Measurements from ENCODE around the gene ARHGAP25. TPM values are rescaled to one million over a fixed set of nuclear protein-coding genes. Genes with fewer than 3 reads are reported as not detected.

The ARHGAP25 gene
- total RNA-seq, 1 experiment from 2014 or later, result 6.2 TPM

DNA sequence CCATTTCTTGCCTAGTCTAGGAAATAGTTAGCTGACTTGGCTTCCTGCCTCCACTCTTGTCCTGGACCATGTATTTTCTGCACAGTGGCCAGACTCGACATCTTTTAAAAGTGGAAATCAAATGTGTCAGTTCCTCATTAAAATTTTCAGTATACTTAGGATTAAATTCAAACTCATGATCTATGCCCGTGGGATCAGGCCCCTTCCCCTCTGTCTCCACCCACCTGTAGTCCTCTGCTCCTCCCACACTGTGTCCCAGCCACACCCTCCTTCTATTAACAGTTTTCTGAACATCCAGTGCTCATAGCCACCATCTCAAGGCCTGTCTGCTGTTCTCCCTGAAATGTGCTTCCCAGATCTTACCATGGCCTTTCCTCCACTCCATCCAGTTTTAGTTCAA, 13.3 kb downstream of the ARHGAP25 start:
- no peak for DNase-seq (ENCODE audit: low spot score)
- no TSS peak for BruUV-seq (replicated peaks)
- peaks cover 4% of the 10 kb centered on the region for H3K4me1 ChIP-seq (ENCODE audit: insufficient read depth, low read length, poor library complexity, severe bottlenecking)
- no peaks in the 10 kb centered on the region for H3K36me3 ChIP-seq (ENCODE audit: insufficient read depth, low read length, poor library complexity, severe bottlenecking)
- TF ChIP-seq, protein P1, sequence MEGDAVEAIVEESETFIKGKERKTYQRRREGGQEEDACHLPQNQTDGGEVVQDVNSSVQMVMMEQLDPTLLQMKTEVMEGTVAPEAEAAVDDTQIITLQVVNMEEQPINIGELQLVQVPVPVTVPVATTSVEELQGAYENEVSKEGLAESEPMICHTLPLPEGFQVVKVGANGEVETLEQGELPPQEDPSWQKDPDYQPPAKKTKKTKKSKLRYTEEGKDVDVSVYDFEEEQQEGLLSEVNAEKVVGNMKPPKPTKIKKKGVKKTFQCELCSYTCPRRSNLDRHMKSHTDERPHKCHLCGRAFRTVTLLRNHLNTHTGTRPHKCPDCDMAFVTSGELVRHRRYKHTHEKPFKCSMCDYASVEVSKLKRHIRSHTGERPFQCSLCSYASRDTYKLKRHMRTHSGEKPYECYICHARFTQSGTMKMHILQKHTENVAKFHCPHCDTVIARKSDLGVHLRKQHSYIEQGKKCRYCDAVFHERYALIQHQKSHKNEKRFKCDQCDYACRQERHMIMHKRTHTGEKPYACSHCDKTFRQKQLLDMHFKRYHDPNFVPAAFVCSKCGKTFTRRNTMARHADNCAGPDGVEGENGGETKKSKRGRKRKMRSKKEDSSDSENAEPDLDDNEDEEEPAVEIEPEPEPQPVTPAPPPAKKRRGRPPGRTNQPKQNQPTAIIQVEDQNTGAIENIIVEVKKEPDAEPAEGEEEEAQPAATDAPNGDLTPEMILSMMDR (conservative IDR thresholded peaks at IDR 0.05; ENCODE audit: low read depth, low read length), result no peak
- no peak for TF ChIP-seq EZH2 (IDR thresholded peaks at IDR 0.05; ENCODE audit: borderline replicate concordance, low read depth, low read length, poor library complexity, severe bottlenecking)
- POLR2A ChIA-PET (ENCODE audit: low non-redundant PET), result no interaction called here
- H3K27ac ChIP-seq (ENCODE audit: low read depth, low read length, poor library complexity, severe bottlenecking), result no peak overlapping the region
- no peak overlapping the region for H3K4me3 ChIP-seq (ENCODE audit: low read depth, low read length, poor library complexity, severe bottlenecking)
- H3K27me3 ChIP-seq (replicated peaks; ENCODE audit: insufficient read depth, low read depth, low read length, poor library complexity), result no peaks in the 10 kb centered on the region
- no peaks in the 10 kb centered on the region for H3K9me3 ChIP-seq (ENCODE audit: low read depth, low read length, poor library complexity, severe bottlenecking)
- CTCF ChIA-PET, result no interaction called here
- intact Hi-C loops (cut with micrococcal nuclease; ENCODE audit: unreplicated experiment), result no loop called here

DNA sequence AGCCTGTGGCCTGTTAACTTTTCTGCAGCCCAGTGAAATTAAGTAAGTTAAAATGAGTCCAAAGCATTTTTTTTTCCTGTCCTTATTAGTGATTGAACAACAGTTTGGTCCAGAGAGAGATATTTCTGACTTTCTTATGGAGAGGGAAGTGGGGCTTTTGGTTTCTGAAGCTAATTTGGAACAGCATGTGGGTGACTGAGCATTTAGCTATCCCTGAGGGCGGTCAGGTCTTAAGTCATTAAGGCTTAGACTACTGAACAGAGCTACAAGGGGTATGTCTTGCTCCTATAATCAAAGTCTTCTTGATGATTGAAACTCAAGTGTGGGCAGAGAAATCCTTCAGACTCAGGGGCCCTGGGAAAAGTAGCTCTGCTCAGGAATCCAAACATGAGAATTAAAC, 14.0 kb downstream of the ARHGAP25 start:
- H3K4me3 ChIP-seq (ENCODE audit: low read depth, low read length, poor library complexity, severe bottlenecking), result no peak overlapping the region
- POLR2A ChIA-PET (ENCODE audit: low non-redundant PET), result no interaction called here
- DNase-seq (ENCODE audit: low spot score), result no peak
- H3K36me3 ChIP-seq (ENCODE audit: insufficient read depth, low read length, poor library complexity, severe bottlenecking), result no peaks in the 10 kb centered on the region
- no peak overlapping the region for H3K27ac ChIP-seq (ENCODE audit: low read depth, low read length, poor library complexity, severe bottlenecking)
- TF ChIP-seq, protein P1 (conservative IDR thresholded peaks at IDR 0.05; ENCODE audit: low read depth, low read length), result no peak
- TF ChIP-seq EZH2 (IDR thresholded peaks at IDR 0.05; ENCODE audit: borderline replicate concordance, low read depth, low read length, poor library complexity, severe bottlenecking), result no peak
- H3K27me3 ChIP-seq (replicated peaks; ENCODE audit: insufficient read depth, low read depth, low read length, poor library complexity), result no peaks in the 10 kb centered on the region
- peaks cover 4% of the 10 kb centered on the region for H3K4me1 ChIP-seq (ENCODE audit: insufficient read depth, low read length, poor library complexity, severe bottlenecking)
- BruUV-seq (replicated peaks), result no TSS peak
- H3K9me3 ChIP-seq (ENCODE audit: low read depth, low read length, poor library complexity, severe bottlenecking), result no peaks in the 10 kb centered on the region
- CTCF ChIA-PET, result no interaction called here
- intact Hi-C loops (cut with micrococcal nuclease; ENCODE audit: unreplicated experiment), result no loop called here

DNA sequence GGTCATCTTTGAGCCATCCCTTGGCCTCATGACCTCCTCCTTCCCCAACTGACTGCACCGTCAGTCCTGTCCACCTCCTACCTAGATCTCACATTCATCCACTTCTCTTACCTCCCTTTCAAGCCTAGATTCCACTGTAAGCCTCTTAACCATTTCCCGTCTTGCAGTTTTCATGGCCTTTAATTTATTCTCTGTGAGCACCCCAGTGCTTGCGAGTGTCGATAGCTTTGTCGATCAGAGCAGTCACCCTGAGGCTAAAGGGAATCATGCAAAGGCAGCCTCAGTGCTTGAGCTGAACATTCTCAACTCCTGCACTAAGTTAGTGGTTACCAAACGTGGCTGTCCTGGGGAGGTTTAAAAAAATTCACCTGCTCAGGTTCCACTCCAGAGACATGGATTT, 14.7 kb downstream of the ARHGAP25 start:
- Histone ChIP-seq H3K27me3 (replicated peaks; ENCODE audit: insufficient read depth, low read depth, low read length, poor library complexity) (no peaks in the 10 kb centered on the region), H3K27ac (ENCODE audit: low read depth, low read length, poor library complexity, severe bottlenecking) (no peak overlapping the region), H3K4me3 (ENCODE audit: low read depth, low read length, poor library complexity, severe bottlenecking) (no peak overlapping the region), H3K9me3 (ENCODE audit: low read depth, low read length, poor library complexity, severe bottlenecking) (no peaks in the 10 kb centered on the region), H3K36me3 (ENCODE audit: insufficient read depth, low read length, poor library complexity, severe bottlenecking) (no peaks in the 10 kb centered on the region), H3K4me1 (ENCODE audit: insufficient read depth, low read length, poor library complexity, severe bottlenecking) (peaks cover 4% of the 10 kb centered on the region)
- BruUV-seq (replicated peaks), result no TSS peak
- TF ChIP-seq EZH2 (IDR thresholded peaks at IDR 0.05; ENCODE audit: borderline replicate concordance, low read depth, low read length, poor library complexity, severe bottlenecking), result no peak
- TF ChIP-seq, protein P1 (conservative IDR thresholded peaks at IDR 0.05; ENCODE audit: low read depth, low read length), result no peak
- intact Hi-C loops (cut with micrococcal nuclease; ENCODE audit: unreplicated experiment), result no loop called here
- POLR2A ChIA-PET (ENCODE audit: low non-redundant PET), result no interaction called here
- CTCF ChIA-PET, result no interaction called here
- no peak for DNase-seq (ENCODE audit: low spot score)

All from A673 (cell line).